Cardiac muscle cell (in vitro differentiated cells and primary cell): Measurements from ENCODE around the gene UQCC2. TPM values are rescaled to one million over a fixed set of nuclear protein-coding genes. Genes with fewer than 3 reads are reported as not detected.

Experiments used
- DNase-seq, 2 donors: peaks; one replicate each; pipeline versions ENCODE4 v3.0.0 to v3.0.0-alpha.2; 2010 to 2017; ENCODE audit warnings: low read depth in 1 of 2, low spot score in 1 of 2
- H3K27ac ChIP-seq: fragments of 200-600 bp; sonication (generic); 2 replicates; pipeline ENCODE4 v1.5.1; 2016
- H3K27me3 ChIP-seq: fragments of 200-600 bp; sonication (generic); 2 replicates; pipeline ENCODE4 v1.6.0; 2016; ENCODE audit warnings: control low read depth
- H3K36me3 ChIP-seq: fragments of 200-600 bp; sonication (generic); 2 replicates; pipeline ENCODE4 v1.5.1; 2016; ENCODE audit warnings: control low read depth
- H3K4me1 ChIP-seq: fragments of 200-600 bp; sonication (generic); 2 replicates; pipeline ENCODE4 v1.8.1; 2017; ENCODE audit warnings: low read depth, mild to moderate bottlenecking, mixed run types
- H3K4me3 ChIP-seq: fragments of 200-600 bp; sonication (generic); 2 replicates; pipeline ENCODE4 v1.5.1; 2016; ENCODE audit warnings: mild to moderate bottlenecking
- H3K9me3 ChIP-seq: fragments of 200-600 bp; sonication (generic); 2 replicates; pipeline ENCODE4 v1.5.1; 2017; ENCODE audit warnings: low read depth, mild to moderate bottlenecking, control low read depth
- polyA plus RNA-seq: library from polyadenylated mRNA; unstranded; fragments of >200 nt; fragmentation: Nextera tagmentation; extraction: Ambion mirVana; gene quantifications from 2 replicates; pipeline ENCODE4 v1.2.1, GENCODE V29; 2016
- total RNA-seq: library from RNA; depleted of rRNA; stranded (reverse); fragments of >200 nt; gene quantifications from 2 replicates; pipeline ENCODE4 v1.2.3, GENCODE V29; 2016
- TF ChIP-seq, protein P1 (sequence below): IDR thresholded peaks from 2 replicates; pipeline ENCODE4 v1.5.1; 2012; ENCODE audit warnings: low read depth, mild to moderate bottlenecking, low read length

UQCC2 gene
- total and polyA plus RNA-seq, 2 experiments from 2014 or later = 40.1 to 232 TPM

DNA sequence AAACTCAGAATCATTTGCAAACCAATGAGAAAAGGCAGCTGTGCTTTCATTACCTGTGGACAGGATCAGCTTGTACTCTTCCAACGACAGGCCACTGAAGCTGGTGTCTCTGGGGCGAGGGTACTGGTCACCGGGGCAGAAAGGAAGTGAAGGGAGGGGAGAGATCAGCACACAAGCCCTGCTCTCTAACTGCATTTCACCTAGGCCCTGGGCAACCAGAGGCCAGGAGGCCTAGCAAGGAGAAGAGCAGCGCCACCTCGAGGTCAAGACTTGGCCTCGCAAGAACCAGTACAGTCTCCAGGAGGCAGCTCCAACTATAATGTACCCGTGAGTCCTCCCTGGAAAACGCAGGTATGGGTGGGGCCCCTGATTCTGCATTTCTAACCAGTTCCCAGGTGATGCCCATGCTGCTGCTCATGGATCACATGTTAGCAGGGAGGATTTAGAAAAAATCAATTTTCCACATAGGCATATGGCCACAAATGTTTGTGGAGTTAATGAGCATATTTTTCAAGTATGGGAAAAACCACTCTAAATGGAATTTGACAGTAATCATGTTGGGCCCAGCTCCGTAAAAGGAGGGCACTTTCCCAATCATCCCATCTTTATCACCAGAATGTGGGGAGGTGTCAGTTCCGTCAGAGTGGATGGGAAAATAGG, 11.0 kb downstream of the UQCC2 start:
- H3K4me3 ChIP-seq = no peak overlapping the region
- no peaks in the 10 kb centered on the region for H3K27me3 ChIP-seq
- no peaks in the 10 kb centered on the region for H3K36me3 ChIP-seq
- H3K4me1 ChIP-seq = peaks cover 11% of the 10 kb centered on the region
- no peaks in the 10 kb centered on the region for H3K9me3 ChIP-seq
- DNase-seq = peak; percentile 78 to 86
- H3K27ac ChIP-seq = no peak overlapping the region
- TF ChIP-seq, protein P1, sequence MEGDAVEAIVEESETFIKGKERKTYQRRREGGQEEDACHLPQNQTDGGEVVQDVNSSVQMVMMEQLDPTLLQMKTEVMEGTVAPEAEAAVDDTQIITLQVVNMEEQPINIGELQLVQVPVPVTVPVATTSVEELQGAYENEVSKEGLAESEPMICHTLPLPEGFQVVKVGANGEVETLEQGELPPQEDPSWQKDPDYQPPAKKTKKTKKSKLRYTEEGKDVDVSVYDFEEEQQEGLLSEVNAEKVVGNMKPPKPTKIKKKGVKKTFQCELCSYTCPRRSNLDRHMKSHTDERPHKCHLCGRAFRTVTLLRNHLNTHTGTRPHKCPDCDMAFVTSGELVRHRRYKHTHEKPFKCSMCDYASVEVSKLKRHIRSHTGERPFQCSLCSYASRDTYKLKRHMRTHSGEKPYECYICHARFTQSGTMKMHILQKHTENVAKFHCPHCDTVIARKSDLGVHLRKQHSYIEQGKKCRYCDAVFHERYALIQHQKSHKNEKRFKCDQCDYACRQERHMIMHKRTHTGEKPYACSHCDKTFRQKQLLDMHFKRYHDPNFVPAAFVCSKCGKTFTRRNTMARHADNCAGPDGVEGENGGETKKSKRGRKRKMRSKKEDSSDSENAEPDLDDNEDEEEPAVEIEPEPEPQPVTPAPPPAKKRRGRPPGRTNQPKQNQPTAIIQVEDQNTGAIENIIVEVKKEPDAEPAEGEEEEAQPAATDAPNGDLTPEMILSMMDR = peak; percentile 84

DNA sequence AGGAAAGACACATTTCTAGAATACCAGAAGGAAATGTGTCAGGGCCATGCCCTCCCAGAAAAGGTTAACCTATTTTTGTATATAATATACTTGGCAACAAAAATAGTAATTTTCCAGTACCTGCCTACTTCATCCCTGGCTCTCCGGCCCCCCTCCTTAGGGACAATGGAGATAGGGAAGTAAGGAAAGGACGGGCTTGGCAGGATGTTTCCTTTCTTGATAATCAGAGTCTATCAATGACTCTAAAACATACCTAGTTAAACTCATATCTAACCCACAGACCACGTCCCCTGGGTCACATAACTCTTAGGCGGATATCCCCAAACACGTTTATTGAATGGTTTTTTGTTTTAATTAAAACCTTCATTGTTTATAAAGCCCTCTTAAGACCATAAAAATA, 11.8 kb downstream of the UQCC2 start:
- Histone ChIP-seq H3K9me3 (no peaks in the 10 kb centered on the region), H3K36me3 (no peaks in the 10 kb centered on the region), H3K4me3 (no peak overlapping the region), H3K4me1 (peaks cover 14% of the 10 kb centered on the region), H3K27ac (no peak overlapping the region), H3K27me3 (no peaks in the 10 kb centered on the region)
- TF ChIP-seq, protein P1 = no peak
- no peak for DNase-seq

DNA sequence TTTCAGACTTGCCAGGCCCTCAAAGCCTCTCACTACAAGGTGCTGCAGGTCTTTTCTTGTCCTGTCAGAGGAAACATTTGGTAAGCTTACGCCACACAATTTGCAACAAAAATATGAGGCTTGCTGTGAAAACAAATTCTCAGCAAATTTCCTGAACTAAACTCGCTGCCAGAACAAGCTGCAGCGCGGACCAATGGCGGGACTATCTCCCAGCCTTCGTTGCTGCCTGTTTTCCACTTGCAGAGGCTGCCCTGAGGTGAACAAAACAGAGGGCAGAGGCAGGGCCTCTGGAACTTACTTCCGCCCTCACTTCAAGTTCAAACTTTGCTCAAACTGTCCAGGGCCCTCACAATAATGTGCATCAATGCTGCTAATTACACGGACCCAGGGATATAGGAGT, 12.4 kb downstream of the UQCC2 start:
- H3K9me3 ChIP-seq = no peaks in the 10 kb centered on the region
- H3K27ac ChIP-seq = no peak overlapping the region
- no peaks in the 10 kb centered on the region for H3K27me3 ChIP-seq
- no peak overlapping the region for H3K4me3 ChIP-seq
- TF ChIP-seq, protein P1 = no peak
- no peak for DNase-seq
- peaks cover 20% of the 10 kb centered on the region for H3K4me1 ChIP-seq
- no peaks in the 10 kb centered on the region for H3K36me3 ChIP-seq

DNA sequence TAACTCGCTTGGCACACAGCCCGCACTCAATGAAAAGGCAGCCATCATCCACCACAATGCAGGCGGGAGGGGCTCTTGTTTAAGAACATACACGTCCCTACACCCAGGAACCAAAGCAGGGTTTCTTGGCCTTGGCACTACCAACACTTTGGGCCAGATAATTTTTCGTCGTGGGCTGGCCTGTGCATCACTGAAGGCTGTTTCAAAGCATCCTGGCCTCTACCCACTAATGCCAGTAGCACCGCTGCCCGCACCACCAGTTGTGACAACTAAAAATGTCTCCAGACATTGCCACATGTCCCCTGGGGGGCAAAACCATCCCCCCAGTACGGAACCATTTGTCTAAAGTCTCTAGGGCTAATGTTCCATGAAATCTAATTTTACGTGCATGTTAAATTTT, 13.0 kb downstream of the UQCC2 start:
- no peak overlapping the region for H3K27ac ChIP-seq
- H3K9me3 ChIP-seq = no peaks in the 10 kb centered on the region
- no peaks in the 10 kb centered on the region for H3K36me3 ChIP-seq
- no peak overlapping the region for H3K4me3 ChIP-seq
- H3K27me3 ChIP-seq = no peaks in the 10 kb centered on the region
- peaks cover 27% of the 10 kb centered on the region for H3K4me1 ChIP-seq
- DNase-seq = no peak
- TF ChIP-seq, protein P1 = no peak

DNA sequence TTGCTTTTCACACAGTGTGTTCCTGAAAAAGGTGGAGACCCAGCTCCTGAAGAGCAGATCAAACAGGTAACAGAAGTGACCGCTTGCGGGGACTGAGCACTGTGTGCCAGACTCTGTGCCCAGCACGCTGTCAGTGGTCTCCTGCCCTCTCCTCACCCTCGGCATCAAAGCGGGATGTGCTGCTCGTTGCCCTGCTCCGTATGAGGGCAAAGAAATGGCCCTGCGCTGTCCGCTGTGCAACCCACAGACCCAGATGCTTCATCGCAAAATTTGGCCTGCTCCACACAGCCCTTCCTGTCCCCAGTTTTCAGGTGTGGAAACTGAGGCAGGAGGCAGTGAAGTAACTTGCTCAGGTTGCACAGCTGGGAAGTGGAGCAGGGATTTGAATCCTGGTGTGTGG, 13.7 kb downstream of the UQCC2 start:
- no peaks in the 10 kb centered on the region for H3K27me3 ChIP-seq
- DNase-seq = no peak
- no peaks in the 10 kb centered on the region for H3K36me3 ChIP-seq
- H3K4me3 ChIP-seq = no peak overlapping the region
- TF ChIP-seq, protein P1 = no peak
- H3K27ac ChIP-seq = peak overlapping the region; percentile 81
- peaks cover 33% of the 10 kb centered on the region for H3K4me1 ChIP-seq
- H3K9me3 ChIP-seq = no peaks in the 10 kb centered on the region
